Vagina (tissue), 2 donors: ENCODE measurements around the gene PROB1.

Experiments used
- CTCF ChIP-seq, 3 experiments: fragments of 450-650 bp in 2 of 3; fragments of 200-600 bp in 1 of 3; sonication (generic) in 1 of 3; IDR thresholded peaks; one replicate each; pipeline ENCODE4 v1.5.1; 2017 to 2019; ENCODE audit warnings: antibody characterized with exemption in 3 of 3, mild to moderate bottlenecking in 2 of 3, moderate library complexity in 2 of 3
- POLR2A ChIP-seq, 2 donors: fragments of 450-650 bp; IDR thresholded peaks; one replicate each; pipeline ENCODE4 v1.6.1; 2017; ENCODE audit warnings: antibody characterized with exemption in 2 of 2, mild to moderate bottlenecking in 2 of 2, moderate library complexity in 2 of 2

GRCh38 chr5:139406963-139407362 is 12.1 kb upstream of the PROB1 start:
- TF ChIP-seq CTCF (IDR thresholded peaks at IDR 0.05) (no peak), POLR2A (IDR thresholded peaks at IDR 0.05) (no peak)
